ENCODE measurements around the gene TCTA. TPM values are rescaled to one million over a fixed set of nuclear protein-coding genes. Genes with fewer than 3 reads are reported as not detected.

The TCTA gene
- polyA plus RNA-seq, 1 donor: 15.8 TPM

GRCh38 chr3:49460956-49461355, 48.7 kb downstream of the TCTA start:
- DNase-seq (ENCODE audit: low read depth): no peak

GRCh38 chr3:49461443-49462171, 49.4 kb downstream of the TCTA start:
- DNase-seq (ENCODE audit: low read depth): no peak

- DNase-seq (ENCODE audit: low read depth): no peak
Measured at GRCh38 chr3:49462222-49462621, 50.0 kb downstream of the TCTA start.

- DNase-seq (ENCODE audit: low read depth): no peak
Measured at GRCh38 chr3:49465270-49466034, 53.2 kb downstream of the TCTA start.

Other genes starting within 250 kb of the TCTA start
- 13.1 TPM for gene CCDC71, start 246.1 kb upstream of the TCTA start, polyA plus RNA-seq (ENCODE audit: insufficient read length)
- gene KLHDC8B, start 240.8 kb upstream of the TCTA start, polyA plus RNA-seq (ENCODE audit: insufficient read length): 104 TPM
- gene C3orf62, start 135.2 kb upstream of the TCTA start, polyA plus RNA-seq (ENCODE audit: insufficient read length): 9.0 TPM
- gene USP4, start 72.4 kb upstream of the TCTA start, polyA plus RNA-seq (ENCODE audit: insufficient read length): 51.2 TPM
- gene GPX1, start 54.1 kb upstream of the TCTA start, polyA plus RNA-seq (ENCODE audit: insufficient read length): 126 TPM
- 402 TPM for gene RHOA, start 447 bp upstream of the TCTA start, polyA plus RNA-seq (ENCODE audit: insufficient read length)
- gene AMT, start 10.1 kb downstream of the TCTA start, polyA plus RNA-seq (ENCODE audit: insufficient read length): 14.4 TPM
- 17.2 TPM for gene NICN1, start 16.9 kb downstream of the TCTA start, polyA plus RNA-seq (ENCODE audit: insufficient read length)
- gene DAG1, start 57.8 kb downstream of the TCTA start, polyA plus RNA-seq (ENCODE audit: insufficient read length): 218 TPM
- gene BSN, start 142.1 kb downstream of the TCTA start, polyA plus RNA-seq (ENCODE audit: insufficient read length): 1.2 TPM

Measured in forelimb muscle (tissue), 1 donor.